GM20431 (cell line): ENCODE measurements around the gene MAEA.
"Not testable (repeated sequence)": the region's sequence is repeated elsewhere in the genome, so short reads cannot be mapped to it uniquely, and the experiment has no call there.

ENCODE experiments used
- in situ Hi-C: fragments of 300-500 bp; cut with MseI, MboI; formaldehyde crosslinking; loops from one replicate; pipeline ENCODE4 v1.15.0; 2020; ENCODE audit warnings: low sequenced_read_pairs; ENCODE audit not compliant: unreplicated experiment

MAEA gene

GRCh38 chr4:1276984-1277383, 12.7 kb upstream of the MAEA start:
- in situ Hi-C loops, result no loop called here

GRCh38 chr4:1277667-1278665, 11.7 kb upstream of the MAEA start:
- in situ Hi-C loops, result no loop called here

GRCh38 chr4:1279253-1279652, 10.4 kb upstream of the MAEA start:
- in situ Hi-C loops, result no loop called here

- in situ Hi-C loops, result no loop called here
Observed at GRCh38 chr4:1283711-1284110, 6.0 kb upstream of the MAEA start.

- in situ Hi-C loops, result no loop called here
Observed at GRCh38 chr4:1285151-1285789, 4.4 kb upstream of the MAEA start.

GRCh38 chr4:1285790-1286553, 3.7 kb upstream of the MAEA start:
- in situ Hi-C loops, result no loop called here

GRCh38 chr4:1288786-1289185, 905 bp upstream of the MAEA start:
- in situ Hi-C loops, result no loop called here

- in situ Hi-C loops, result no loop called here
Observed at GRCh38 chr4:1290165-1290977, 680 bp downstream of the MAEA start.

- in situ Hi-C loops, result no loop called here
Observed at GRCh38 chr4:1291091-1291490, 1.4 kb downstream of the MAEA start.

- in situ Hi-C loops, result no loop called here
Observed at GRCh38 chr4:1291996-1292702, 2.5 kb downstream of the MAEA start.

GRCh38 chr4:1292703-1293011, 3.0 kb downstream of the MAEA start:
- in situ Hi-C loops, result not testable (repeated sequence)

- in situ Hi-C loops, result no loop called here
Observed at GRCh38 chr4:1293531-1293941, 3.8 kb downstream of the MAEA start.

- in situ Hi-C loops, result no loop called here
Observed at GRCh38 chr4:1293991-1294390, 4.3 kb downstream of the MAEA start.

GRCh38 chr4:1294424-1294823, 4.7 kb downstream of the MAEA start:
- in situ Hi-C loops, result no loop called here

GRCh38 chr4:1294891-1295290, 5.2 kb downstream of the MAEA start:
- in situ Hi-C loops, result no loop called here

GRCh38 chr4:1295405-1296055, 5.8 kb downstream of the MAEA start:
- in situ Hi-C loops, result no loop called here

GRCh38 chr4:1296324-1297022, 6.8 kb downstream of the MAEA start:
- in situ Hi-C loops, result no loop called here

- in situ Hi-C loops, result no loop called here
Observed at GRCh38 chr4:1297023-1297395, 7.3 kb downstream of the MAEA start.
